ENCODE data around the gene PICK1. TPM values are rescaled to one million over a fixed set of nuclear protein-coding genes. Genes with fewer than 3 reads are reported as not detected.

PICK1 gene
- total and polyA plus RNA-seq, 2 of the 13 experiments (the other 11 are each of a cell fraction or from before 2014, with no cell fraction given) = 19.3 to 25.3 TPM

DNA sequence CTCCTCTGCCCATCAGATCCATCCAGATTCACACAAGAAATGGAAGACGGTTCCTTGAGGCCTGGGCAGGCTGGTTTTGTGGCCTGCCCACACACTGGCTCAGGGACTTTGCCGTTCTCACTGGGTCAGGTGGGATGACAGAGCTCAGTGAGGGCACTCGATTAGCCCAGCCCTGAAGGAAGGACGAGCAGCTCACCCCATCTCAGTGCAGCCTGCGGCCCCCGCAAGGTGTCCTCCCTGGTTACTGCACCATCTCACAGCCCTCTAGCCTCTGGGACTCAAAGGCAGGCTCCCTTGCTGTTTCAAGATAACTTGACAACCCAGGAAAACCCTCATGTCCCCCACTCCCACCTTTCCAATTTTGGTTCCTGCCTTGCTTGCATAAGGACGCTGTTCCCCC, 22.6 kb downstream of the PICK1 start:
- Histone ChIP-seq H3K4me2 (ENCODE audit: low read depth, low read length) (no peak overlapping the region), H3K27ac (ENCODE audit: extremely low read length, insufficient read depth, low read length) (no peak overlapping the region), H3K4me3 (replicated peaks in 1 of 3; ENCODE audit: insufficient read depth in 1 of 3, low read depth in 2 of 3, low read length in 3 of 3) (no peak overlapping the region), H3K36me3 (replicated peaks in 1 of 2; ENCODE audit: control insufficient read depth in 1 of 2, insufficient read depth in 2 of 2, low read length in 2 of 2) (peaks cover 1 to 2% of the 10 kb centered on the region in 2 experiments; a peak in 2 of 5 replicates), H3K9me3 (ENCODE audit: low read length) (no peaks in the 10 kb centered on the region), H3K27me3 (ENCODE audit: control insufficient read depth in 1 of 2, insufficient read depth in 2 of 2, low read length in 2 of 2) (no peaks in the 10 kb centered on the region), H3K79me2 (ENCODE audit: insufficient read depth, low read length) (no peaks in the 10 kb centered on the region), H3K4me1 (ENCODE audit: insufficient read depth, low read length) (no peaks in the 10 kb centered on the region), H4K20me1 (ENCODE audit: insufficient read depth, low read length) (no peaks in the 10 kb centered on the region), H3K9ac (ENCODE audit: insufficient read depth, low read depth, low read length) (no peak overlapping the region), H2AFZ (ENCODE audit: low read length) (no peak overlapping the region)
- ATAC-seq = no peak
- intact Hi-C loops (cut with micrococcal nuclease; ENCODE audit: unreplicated experiment) = no loop called here
- no peak for DNase-seq (ENCODE audit: low spot score)
- ChIA-PET POLR2A (no interaction called here), CTCF (ENCODE audit: low intra/inter-chr PET ratio, low total read pairs) (no interaction called here)
- in situ Hi-C loops (cut with HindIII; ENCODE audit: extremely low pct_ligation_motif_present, low pct_unique_long_range_greater_than_20kb) = no loop called here
- TF ChIP-seq ZEB1 (IDR thresholded peaks at IDR 0.05; ENCODE audit: insufficient replicate concordance, low read depth) = no peak
- TF ChIP-seq MTF1 (CRISPR knock-in tag; IDR thresholded peaks at IDR 0.05) = no peak
- TF ChIP-seq ZNF576 (CRISPR knock-in tag; IDR thresholded peaks at IDR 0.05) = no peak
- TF ChIP-seq, protein P1, sequence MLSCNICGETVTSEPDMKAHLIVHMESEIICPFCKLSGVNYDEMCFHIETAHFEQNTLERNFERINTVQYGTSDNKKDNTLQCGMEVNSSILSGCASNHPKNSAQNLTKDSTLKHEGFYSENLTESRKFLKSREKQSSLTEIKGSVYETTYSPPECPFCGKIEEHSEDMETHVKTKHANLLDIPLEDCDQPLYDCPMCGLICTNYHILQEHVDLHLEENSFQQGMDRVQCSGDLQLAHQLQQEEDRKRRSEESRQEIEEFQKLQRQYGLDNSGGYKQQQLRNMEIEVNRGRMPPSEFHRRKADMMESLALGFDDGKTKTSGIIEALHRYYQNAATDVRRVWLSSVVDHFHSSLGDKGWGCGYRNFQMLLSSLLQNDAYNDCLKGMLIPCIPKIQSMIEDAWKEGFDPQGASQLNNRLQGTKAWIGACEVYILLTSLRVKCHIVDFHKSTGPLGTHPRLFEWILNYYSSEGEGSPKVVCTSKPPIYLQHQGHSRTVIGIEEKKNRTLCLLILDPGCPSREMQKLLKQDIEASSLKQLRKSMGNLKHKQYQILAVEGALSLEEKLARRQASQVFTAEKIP (CRISPR knock-in tag; IDR thresholded peaks at IDR 0.05; ENCODE audit: borderline replicate concordance) = no peak
- TF ChIP-seq ZNF75D (CRISPR knock-in tag; IDR thresholded peaks at IDR 0.05; ENCODE audit: borderline replicate concordance) = no peak
- no peak for TF ChIP-seq ZSCAN25 (CRISPR knock-in tag; IDR thresholded peaks at IDR 0.05)
- no peak for TF ChIP-seq MED1 (CRISPR knock-in tag; IDR thresholded peaks at IDR 0.05)
- no peak for TF ChIP-seq ZNF562 (CRISPR knock-in tag; IDR thresholded peaks at IDR 0.05; ENCODE audit: borderline replicate concordance)
- TF ChIP-seq CBX1 (IDR thresholded peaks at IDR 0.05; ENCODE audit: low read depth) = no peak
- TF ChIP-seq PHB2 (IDR thresholded peaks at IDR 0.05; ENCODE audit: partially characterized antibody) = no peak
- BruUV-seq (replicated peaks) = no TSS peak
- 74% methylated on average over 6 of the region's 7 CpGs for WGBS (ENCODE audit: low lambda C conversion rate)
- FAIRE-seq = no peak

Measured in HepG2 (cell line).